Activated naive CD8-positive, alpha-beta T cell treated with anti-CD3 and anti-CD28 coated beads for 36 hours (primary cell): ENCODE results near the gene TAB2. TPM values are rescaled to one million over a fixed set of nuclear protein-coding genes. Genes with fewer than 3 reads are reported as not detected.
"Not testable (repeated sequence)": the region's sequence is repeated elsewhere in the genome, so short reads cannot be mapped to it uniquely, and the experiment has no call there.

ENCODE experiments used
- DNase-seq: peaks from one replicate; pipeline ENCODE4 v3.0.0; 2021
- H3K27ac Mint-ChIP-seq: one replicate; pipeline ENCODE4 v1.8.0; 2022; ENCODE audit warnings: mild to moderate bottlenecking, moderate library complexity, mixed read lengths
- H3K27me3 Mint-ChIP-seq: one replicate; pipeline ENCODE4 v1.8.0; 2022; ENCODE audit warnings: mild to moderate bottlenecking, mixed read lengths
- H3K36me3 Mint-ChIP-seq: one replicate; pipeline ENCODE4 v1.8.0; 2021; ENCODE audit warnings: mild to moderate bottlenecking, mixed read lengths
- H3K4me1 Mint-ChIP-seq: one replicate; pipeline ENCODE4 v1.8.0; 2021; ENCODE audit warnings: mixed read lengths
- H3K4me3 Mint-ChIP-seq: one replicate; pipeline ENCODE4 v1.8.0; 2022; ENCODE audit warnings: mild to moderate bottlenecking, moderate library complexity, mixed read lengths
- H3K9me3 Mint-ChIP-seq: one replicate; pipeline ENCODE4 v1.8.0; 2022; ENCODE audit warnings: mixed read lengths
- total RNA-seq, 2 experiments: library from RNA; stranded (reverse); gene quantifications; one replicate each; pipeline ENCODE4 v1.2.3, GENCODE V29; 2021

TAB2 gene
- total RNA-seq, 2 experiments from 2014 or later = 55.5 to 56.1 TPM

- H3K27ac Mint-ChIP-seq = no peak overlapping the region
- no peaks in the 10 kb centered on the region for H3K27me3 Mint-ChIP-seq
- H3K4me3 Mint-ChIP-seq = no peak overlapping the region
- no peak for DNase-seq
- peaks cover 12% of the 10 kb centered on the region for H3K4me1 Mint-ChIP-seq
- no peaks in the 10 kb centered on the region for H3K9me3 Mint-ChIP-seq
- H3K36me3 Mint-ChIP-seq = peaks cover 42% of the 10 kb centered on the region
Measured at GRCh38 chr6:149454346-149454848, 136.9 kb downstream of the TAB2 start.

- no peaks in the 10 kb centered on the region for H3K9me3 Mint-ChIP-seq
- H3K27me3 Mint-ChIP-seq = no peaks in the 10 kb centered on the region
- H3K4me3 Mint-ChIP-seq = no peak overlapping the region
- H3K27ac Mint-ChIP-seq = no peak overlapping the region
- H3K4me1 Mint-ChIP-seq = peaks cover 12% of the 10 kb centered on the region
- H3K36me3 Mint-ChIP-seq = peaks cover 38% of the 10 kb centered on the region
- no peak for DNase-seq
Measured at GRCh38 chr6:149455031-149455732, 137.7 kb downstream of the TAB2 start.

DNA sequence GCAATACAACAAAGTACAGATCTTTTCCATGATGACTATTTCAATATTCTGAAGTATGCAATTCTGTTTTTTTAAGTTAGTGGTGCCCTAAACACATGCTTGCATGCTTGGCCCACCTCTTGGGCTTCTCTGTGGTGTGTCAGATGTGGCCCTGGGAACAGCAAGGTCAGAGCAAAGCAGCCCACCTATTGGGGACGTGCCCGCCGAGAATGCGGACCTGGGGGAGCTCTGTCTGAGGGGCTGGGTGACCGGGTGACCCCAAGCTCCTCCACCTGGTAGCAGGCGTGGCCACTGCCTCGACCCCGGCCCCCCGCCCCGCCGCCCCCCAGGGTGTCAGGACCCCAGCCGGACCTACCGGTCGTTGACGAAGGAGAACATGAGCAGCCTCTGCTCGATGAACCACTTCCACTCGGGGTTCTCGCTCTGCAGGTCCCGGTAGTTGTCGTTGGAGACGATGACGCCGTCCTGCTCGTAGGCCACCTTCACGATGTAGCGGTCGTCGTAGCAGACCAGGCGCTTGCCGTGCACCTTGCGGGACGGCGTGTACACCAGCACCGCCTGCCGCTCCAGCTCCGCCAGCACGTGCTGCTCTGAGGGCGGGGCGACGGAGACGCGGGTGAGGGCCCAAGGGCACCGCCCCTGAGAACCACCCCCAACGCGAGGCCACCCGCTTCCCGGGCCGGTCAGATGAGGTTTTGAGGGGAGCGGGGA is 139.0 kb downstream of the TAB2 start:
- DNase-seq = no peak
- peaks cover 34% of the 10 kb centered on the region for H3K36me3 Mint-ChIP-seq
- no peaks in the 10 kb centered on the region for H3K9me3 Mint-ChIP-seq
- no peak overlapping the region for H3K4me3 Mint-ChIP-seq
- no peaks in the 10 kb centered on the region for H3K27me3 Mint-ChIP-seq
- no peak overlapping the region for H3K27ac Mint-ChIP-seq
- peaks cover 12% of the 10 kb centered on the region for H3K4me1 Mint-ChIP-seq

DNA sequence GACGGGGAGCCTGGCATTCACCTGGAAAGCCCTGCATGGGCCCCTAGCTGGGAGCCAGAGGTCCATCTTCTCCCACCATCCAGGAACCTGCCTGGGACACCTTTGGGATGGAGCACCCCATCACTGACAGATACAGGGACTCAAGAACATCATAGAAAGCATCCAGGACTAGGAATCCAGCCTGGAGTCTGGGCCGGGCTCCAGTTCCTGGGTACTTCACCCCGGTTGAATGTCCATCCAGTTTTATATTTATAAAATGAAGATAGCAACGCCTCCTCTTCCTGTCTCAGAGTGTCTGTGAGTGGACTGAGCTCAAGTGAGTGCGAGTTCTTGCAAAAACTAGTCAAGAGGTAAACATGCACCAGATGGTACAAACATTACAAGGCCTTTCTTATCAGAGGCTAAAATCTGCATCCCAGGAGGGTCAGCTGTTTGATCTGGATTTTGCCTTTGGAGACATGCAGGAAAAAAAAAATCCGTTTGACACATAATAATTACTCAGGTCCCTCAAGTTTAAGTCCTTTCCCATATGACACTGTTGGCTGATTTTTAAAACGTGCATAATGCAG is 139.9 kb downstream of the TAB2 start:
- Mint-ChIP-seq H3K9me3 (no peaks in the 10 kb centered on the region), H3K4me3 (no peak overlapping the region), H3K27me3 (no peaks in the 10 kb centered on the region), H3K27ac (no peak overlapping the region), H3K36me3 (peaks cover 38% of the 10 kb centered on the region), H3K4me1 (peaks cover 12% of the 10 kb centered on the region)
- DNase-seq = no peak

DNA sequence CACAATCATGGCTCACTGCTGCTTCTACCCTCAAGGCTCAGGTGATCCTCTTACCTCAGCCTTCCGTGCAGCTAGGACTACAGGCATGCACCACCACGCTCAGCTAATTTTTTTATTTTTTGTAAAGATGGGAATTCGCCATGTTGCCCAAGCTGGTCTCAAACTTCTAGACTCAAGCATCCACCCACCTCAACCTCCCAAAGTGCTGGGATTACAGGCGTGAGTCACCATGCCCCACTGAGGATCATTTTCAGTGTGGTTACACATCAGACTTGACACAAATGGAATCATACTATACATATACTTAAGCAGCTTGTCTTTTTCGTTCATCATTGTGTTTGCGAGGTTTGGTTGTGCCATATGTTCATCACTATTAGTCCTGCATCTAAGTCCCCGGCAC is 140.7 kb downstream of the TAB2 start:
- H3K27me3 Mint-ChIP-seq = no peaks in the 10 kb centered on the region
- no peaks in the 10 kb centered on the region for H3K9me3 Mint-ChIP-seq
- peaks cover 43% of the 10 kb centered on the region for H3K36me3 Mint-ChIP-seq
- peaks cover 12% of the 10 kb centered on the region for H3K4me1 Mint-ChIP-seq
- H3K27ac Mint-ChIP-seq = no peak overlapping the region
- no peak for DNase-seq
- H3K4me3 Mint-ChIP-seq = no peak overlapping the region

GRCh38 chr6:149458806-149459205 is 141.3 kb downstream of the TAB2 start:
- no peaks in the 10 kb centered on the region for H3K27me3 Mint-ChIP-seq
- H3K36me3 Mint-ChIP-seq = peaks cover 45% of the 10 kb centered on the region

DNA sequence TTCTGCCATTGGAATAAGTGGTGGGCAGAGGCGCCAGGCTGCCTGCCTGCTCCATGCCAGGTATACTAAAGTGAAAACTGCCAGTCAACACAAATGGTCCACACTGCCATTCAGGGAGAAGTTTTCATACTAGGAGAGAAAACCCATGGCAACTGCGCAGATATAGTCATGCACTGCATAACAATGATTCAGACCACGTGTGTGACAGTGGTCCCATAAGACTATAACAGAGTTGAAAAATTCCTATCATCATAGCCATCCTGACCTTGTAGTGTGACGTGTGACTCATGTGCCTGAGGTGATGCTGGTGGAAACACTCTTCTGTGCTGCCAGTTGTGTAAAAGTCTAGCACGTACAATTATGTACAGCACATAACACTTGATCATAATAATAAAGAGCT is 142.2 kb downstream of the TAB2 start:
- Mint-ChIP-seq H3K4me1 (peaks cover 15% of the 10 kb centered on the region), H3K36me3 (peaks cover 54% of the 10 kb centered on the region), H3K27me3 (no peaks in the 10 kb centered on the region), H3K9me3 (no peaks in the 10 kb centered on the region), H3K27ac (no peak overlapping the region), H3K4me3 (no peak overlapping the region)
- no peak for DNase-seq

More at GRCh38 chr6:149458806-149459205, 141.3 kb downstream of the TAB2 start:
- no peak overlapping the region for H3K4me3 Mint-ChIP-seq
- peaks cover 12% of the 10 kb centered on the region for H3K4me1 Mint-ChIP-seq
- H3K9me3 Mint-ChIP-seq = no peaks in the 10 kb centered on the region
- H3K27ac Mint-ChIP-seq = no peak overlapping the region
- no peak for DNase-seq

DNA sequence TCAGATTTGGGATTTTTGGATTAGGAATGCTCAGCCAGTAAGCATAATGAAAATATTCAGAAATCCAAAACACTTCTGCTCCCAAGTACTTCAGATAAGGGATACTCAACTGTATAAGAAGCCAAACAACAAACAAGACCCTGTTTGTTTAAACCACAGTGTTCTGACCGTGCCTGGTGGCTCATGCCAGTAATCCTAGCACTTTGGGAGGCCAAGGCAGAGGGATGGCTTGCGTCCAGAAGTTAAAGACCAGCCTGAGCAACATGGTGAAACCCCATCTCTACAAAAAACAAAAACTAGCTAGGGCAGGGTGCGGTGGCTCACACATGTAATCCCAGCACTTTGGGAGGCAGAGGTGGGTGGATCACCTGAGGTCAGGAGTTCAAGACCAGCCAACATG is 142.7 kb downstream of the TAB2 start:
- not testable (repeated sequence) for H3K27me3 Mint-ChIP-seq, H3K4me3 Mint-ChIP-seq
- peaks cover 52% of the 10 kb centered on the region for H3K36me3 Mint-ChIP-seq

More for the DNA sequence above, 142.7 kb downstream of the TAB2 start:
- not testable (repeated sequence) for DNase-seq, H3K9me3 Mint-ChIP-seq, H3K27ac Mint-ChIP-seq
- H3K4me1 Mint-ChIP-seq = peaks cover 18% of the 10 kb centered on the region

Other genes with a start within 250 kb of the TAB2 start
- 1 to 10 TPM; 2.3 to 2.6 TPM for gene SUMO4, start 82.5 kb downstream of the TAB2 start, total RNA-seq
- 10 to 100 TPM; 27.9 to 28.0 TPM for gene ZC3H12D, start 167.3 kb downstream of the TAB2 start, total RNA-seq
- gene PPIL4, start 228.3 kb downstream of the TAB2 start, total RNA-seq = 10 to 100 TPM; 26.2 to 27.5 TPM
- gene GINM1, start 248.7 kb downstream of the TAB2 start, total RNA-seq = 10 to 100 TPM; 19.1 to 20.7 TPM